ENCODE measurements around the gene S100A7A. TPM values are rescaled to one million over a fixed set of nuclear protein-coding genes. Genes with fewer than 3 reads are reported as not detected.

The S100A7A gene
- total RNA-seq, 1 experiment from 2014 or later: not detected

DNA sequence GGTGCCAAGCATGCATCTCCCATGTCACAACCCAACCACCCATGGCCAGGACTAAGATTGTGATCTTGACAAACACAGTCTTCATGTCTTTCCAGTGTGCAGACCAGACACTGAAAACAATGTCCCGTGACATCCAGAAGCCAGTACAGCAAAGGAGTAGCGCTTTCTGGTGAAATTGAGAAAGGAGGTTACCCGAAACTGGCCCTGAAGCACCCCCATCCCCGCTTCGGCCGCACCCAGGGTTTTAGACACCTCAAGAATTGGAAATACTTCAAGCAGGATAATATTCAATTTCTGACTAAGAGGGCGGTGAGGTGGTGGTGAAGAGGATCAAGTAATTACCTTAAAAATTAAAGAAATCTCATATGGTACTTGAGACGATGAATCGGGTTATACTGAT lies 14.9 kb upstream of the S100A7A start:
- no peak overlapping the region for H3K27ac ChIP-seq (ENCODE audit: low read length)
- TF ChIP-seq POLR2AphosphoS5 (IDR thresholded peaks at IDR 0.05; ENCODE audit: low read depth, low read length) (no peak), TCF7L2 (IDR thresholded peaks at IDR 0.05; ENCODE audit: low read depth, low read length) (no peak), SIN3A (IDR thresholded peaks at IDR 0.05; ENCODE audit: borderline replicate concordance, insufficient read depth, low read depth, low read length) (no peak)
- TF ChIP-seq, protein P1, sequence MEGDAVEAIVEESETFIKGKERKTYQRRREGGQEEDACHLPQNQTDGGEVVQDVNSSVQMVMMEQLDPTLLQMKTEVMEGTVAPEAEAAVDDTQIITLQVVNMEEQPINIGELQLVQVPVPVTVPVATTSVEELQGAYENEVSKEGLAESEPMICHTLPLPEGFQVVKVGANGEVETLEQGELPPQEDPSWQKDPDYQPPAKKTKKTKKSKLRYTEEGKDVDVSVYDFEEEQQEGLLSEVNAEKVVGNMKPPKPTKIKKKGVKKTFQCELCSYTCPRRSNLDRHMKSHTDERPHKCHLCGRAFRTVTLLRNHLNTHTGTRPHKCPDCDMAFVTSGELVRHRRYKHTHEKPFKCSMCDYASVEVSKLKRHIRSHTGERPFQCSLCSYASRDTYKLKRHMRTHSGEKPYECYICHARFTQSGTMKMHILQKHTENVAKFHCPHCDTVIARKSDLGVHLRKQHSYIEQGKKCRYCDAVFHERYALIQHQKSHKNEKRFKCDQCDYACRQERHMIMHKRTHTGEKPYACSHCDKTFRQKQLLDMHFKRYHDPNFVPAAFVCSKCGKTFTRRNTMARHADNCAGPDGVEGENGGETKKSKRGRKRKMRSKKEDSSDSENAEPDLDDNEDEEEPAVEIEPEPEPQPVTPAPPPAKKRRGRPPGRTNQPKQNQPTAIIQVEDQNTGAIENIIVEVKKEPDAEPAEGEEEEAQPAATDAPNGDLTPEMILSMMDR (IDR thresholded peaks at IDR 0.05): no peak
- TF ChIP-seq, protein P2, sequence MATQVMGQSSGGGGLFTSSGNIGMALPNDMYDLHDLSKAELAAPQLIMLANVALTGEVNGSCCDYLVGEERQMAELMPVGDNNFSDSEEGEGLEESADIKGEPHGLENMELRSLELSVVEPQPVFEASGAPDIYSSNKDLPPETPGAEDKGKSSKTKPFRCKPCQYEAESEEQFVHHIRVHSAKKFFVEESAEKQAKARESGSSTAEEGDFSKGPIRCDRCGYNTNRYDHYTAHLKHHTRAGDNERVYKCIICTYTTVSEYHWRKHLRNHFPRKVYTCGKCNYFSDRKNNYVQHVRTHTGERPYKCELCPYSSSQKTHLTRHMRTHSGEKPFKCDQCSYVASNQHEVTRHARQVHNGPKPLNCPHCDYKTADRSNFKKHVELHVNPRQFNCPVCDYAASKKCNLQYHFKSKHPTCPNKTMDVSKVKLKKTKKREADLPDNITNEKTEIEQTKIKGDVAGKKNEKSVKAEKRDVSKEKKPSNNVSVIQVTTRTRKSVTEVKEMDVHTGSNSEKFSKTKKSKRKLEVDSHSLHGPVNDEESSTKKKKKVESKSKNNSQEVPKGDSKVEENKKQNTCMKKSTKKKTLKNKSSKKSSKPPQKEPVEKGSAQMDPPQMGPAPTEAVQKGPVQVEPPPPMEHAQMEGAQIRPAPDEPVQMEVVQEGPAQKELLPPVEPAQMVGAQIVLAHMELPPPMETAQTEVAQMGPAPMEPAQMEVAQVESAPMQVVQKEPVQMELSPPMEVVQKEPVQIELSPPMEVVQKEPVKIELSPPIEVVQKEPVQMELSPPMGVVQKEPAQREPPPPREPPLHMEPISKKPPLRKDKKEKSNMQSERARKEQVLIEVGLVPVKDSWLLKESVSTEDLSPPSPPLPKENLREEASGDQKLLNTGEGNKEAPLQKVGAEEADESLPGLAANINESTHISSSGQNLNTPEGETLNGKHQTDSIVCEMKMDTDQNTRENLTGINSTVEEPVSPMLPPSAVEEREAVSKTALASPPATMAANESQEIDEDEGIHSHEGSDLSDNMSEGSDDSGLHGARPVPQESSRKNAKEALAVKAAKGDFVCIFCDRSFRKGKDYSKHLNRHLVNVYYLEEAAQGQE (IDR thresholded peaks at IDR 0.05; ENCODE audit: insufficient read depth in 1 of 2, low read depth in 2 of 2, low read length in 1 of 2): no peak
- no peak overlapping the region for H3K4me3 ChIP-seq (ENCODE audit: low read depth in 2 of 2, low read length in 2 of 2)
- POLR2A ChIA-PET: no interaction called here
- in situ Hi-C loops (cut with HindIII; ENCODE audit: low pct_unique_long_range_greater_than_20kb, low sequenced_read_pairs) (no loop called here), intact Hi-C loops (cut with micrococcal nuclease; ENCODE audit: unreplicated experiment) (loop anchor here (10.0 kb wide), 1 partner anchor 93 kb away; no protein-coding TSS in a partner anchor)
- ATAC-seq (no peak), DNase-seq (ENCODE audit: low read depth, low spot score) (no peak)
- no TSS peak for BruUV-seq (replicated peaks)
- H3K36me3 ChIP-seq (ENCODE audit: control insufficient read depth, insufficient read depth, low read length): no peaks in the 10 kb centered on the region
- H3K9me3 ChIP-seq (ENCODE audit: control insufficient read depth, insufficient read depth, low read depth, low read length): no peaks in the 10 kb centered on the region
- H3K27me3 ChIP-seq (ENCODE audit: control insufficient read depth, insufficient read depth, low read length): peaks cover 18% of the 10 kb centered on the region
- H3K4me1 ChIP-seq (ENCODE audit: control insufficient read depth, insufficient read depth, low read length): no peaks in the 10 kb centered on the region
- CTCF ChIA-PET: no interaction called here

DNA sequence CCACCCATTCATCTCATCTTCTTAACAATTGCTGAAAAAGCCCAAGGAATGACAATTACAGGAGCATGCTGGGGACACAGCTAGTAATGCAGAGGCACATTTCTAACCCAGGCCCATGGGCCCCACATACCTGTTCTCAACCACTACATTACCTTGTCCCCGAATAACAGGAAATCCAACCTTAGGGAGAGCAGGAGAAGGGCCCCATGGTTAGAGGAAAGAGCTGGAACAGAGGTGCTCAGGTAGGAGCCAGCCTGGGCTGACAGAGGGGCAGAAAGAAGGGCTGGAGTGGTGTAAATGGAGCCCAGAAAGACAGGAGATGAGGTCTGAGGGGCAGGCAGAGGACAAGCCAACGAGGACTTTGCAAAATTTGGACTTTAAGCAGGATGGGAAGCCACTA lies 14.1 kb upstream of the S100A7A start:
- TF ChIP-seq SIN3A (IDR thresholded peaks at IDR 0.05; ENCODE audit: borderline replicate concordance, insufficient read depth, low read depth, low read length) (no peak), TCF7L2 (IDR thresholded peaks at IDR 0.05; ENCODE audit: low read depth, low read length) (no peak), POLR2AphosphoS5 (IDR thresholded peaks at IDR 0.05; ENCODE audit: low read depth, low read length) (no peak)
- TF ChIP-seq, protein P1 (IDR thresholded peaks at IDR 0.05): no peak
- TF ChIP-seq, protein P2 (IDR thresholded peaks at IDR 0.05; ENCODE audit: insufficient read depth in 1 of 2, low read depth in 2 of 2, low read length in 1 of 2): no peak
- no TSS peak for BruUV-seq (replicated peaks)
- peaks cover 18% of the 10 kb centered on the region for H3K27me3 ChIP-seq (ENCODE audit: control insufficient read depth, insufficient read depth, low read length)
- no peak overlapping the region for H3K4me3 ChIP-seq (ENCODE audit: low read depth in 2 of 2, low read length in 2 of 2)
- ATAC-seq (no peak), DNase-seq (ENCODE audit: low read depth, low spot score) (no peak)
- in situ Hi-C loops (cut with HindIII; ENCODE audit: low pct_unique_long_range_greater_than_20kb, low sequenced_read_pairs) (no loop called here), intact Hi-C loops (cut with micrococcal nuclease; ENCODE audit: unreplicated experiment) (loop anchor here (10.0 kb wide), 1 partner anchor 93 kb away; no protein-coding TSS in a partner anchor)
- CTCF ChIA-PET: no interaction called here
- no peak overlapping the region for H3K27ac ChIP-seq (ENCODE audit: low read length)
- no peaks in the 10 kb centered on the region for H3K36me3 ChIP-seq (ENCODE audit: control insufficient read depth, insufficient read depth, low read length)
- POLR2A ChIA-PET: interaction anchor here (0.7 kb wide), 1 partner anchor 210 kb away, joined by 3 read pairs; the partner anchor contains the start of gene S100A16
- no peaks in the 10 kb centered on the region for H3K4me1 ChIP-seq (ENCODE audit: control insufficient read depth, insufficient read depth, low read length)
- no peaks in the 10 kb centered on the region for H3K9me3 ChIP-seq (ENCODE audit: control insufficient read depth, insufficient read depth, low read depth, low read length)

Measured in Panc1 (cell line).